OCI-LY7 (cell line): ENCODE measurements around the gene MYO9A. TPM values are rescaled to one million over a fixed set of nuclear protein-coding genes. Genes with fewer than 3 reads are reported as not detected.
"Not testable (repeated sequence)": the region's sequence is repeated elsewhere in the genome, so short reads cannot be mapped to it uniquely, and the experiment has no call there.

Experiments
- BruUV-seq: library from RNA; stranded (reverse); fragments of 400-500 nt; replicated peaks from 2 replicates; lab custom pipeline; 2021; lab: Mats Ljungman, UMichigan
- CTCF ChIA-PET: fragments of 300-600 bp; sonication (Branson Sonifier 250); formaldehyde crosslinking; loops from one replicate; lab custom pipeline; 2022; ENCODE audit warnings: antibody characterized with exemption; ENCODE audit not compliant: unreplicated experiment; lab: Charles Lee
- POLR2A ChIA-PET: fragments of 300-600 bp; sonication (Branson Sonifier 250); formaldehyde crosslinking; loops from one replicate; lab custom pipeline; 2022; ENCODE audit warnings: antibody characterized with exemption; lab: Charles Lee
- DNase-seq: peaks from one replicate; pipeline ENCODE4 v3.0.0-alpha.2; 2015; ENCODE audit warnings: low spot score
- H2AFZ ChIP-seq: fragments of 200-600 bp; sonication (generic), shearing (Covaris generic); 2 replicates; pipeline ENCODE4 v1.6.1; 2014; ENCODE audit warnings: mild to moderate bottlenecking, antibody characterized with exemption, low read length, moderate library complexity
- H3K27ac ChIP-seq: fragments of 200-600 bp; sonication (generic); 2 replicates; pipeline ENCODE4 v1.5.1; 2014; ENCODE audit warnings: mixed run types, low read depth, mild to moderate bottlenecking, moderate library complexity, low read length, inconsistent platforms; ENCODE audit not compliant: poor library complexity, severe bottlenecking
- H3K36me3 ChIP-seq: fragments of 200-600 bp; sonication (generic); 2 replicates; pipeline ENCODE4 v1.6.1; 2014; ENCODE audit warnings: mild to moderate bottlenecking, antibody characterized with exemption, low read length, moderate library complexity, mixed read lengths; ENCODE audit not compliant: insufficient read depth
- H3K4me1 ChIP-seq: fragments of 200-600 bp; sonication (generic); 2 replicates; pipeline ENCODE4 v1.5.1; 2014; ENCODE audit warnings: mild to moderate bottlenecking, low read length; ENCODE audit not compliant: insufficient read depth, poor library complexity, severe bottlenecking
- H3K4me2 ChIP-seq: fragments of 200-600 bp; sonication (generic); 2 replicates; pipeline ENCODE4 v1.6.1; 2014; ENCODE audit warnings: mild to moderate bottlenecking, low read length
- H3K4me3 ChIP-seq: fragments of 200-600 bp; sonication (generic); 2 replicates; pipeline ENCODE4 v1.5.1; 2014; ENCODE audit warnings: mild to moderate bottlenecking, low read depth, low read length; ENCODE audit not compliant: poor library complexity, severe bottlenecking
- H3K79me2 ChIP-seq: fragments of 200-600 bp; sonication (generic); 2 replicates; pipeline ENCODE4 v1.6.1; 2016; ENCODE audit warnings: low read depth, mild to moderate bottlenecking, low read length, moderate library complexity, mixed read lengths; ENCODE audit not compliant: insufficient read depth
- H3K9me2 ChIP-seq: fragments of 200-600 bp; sonication (generic); 2 replicates; pipeline ENCODE4 v1.6.1; 2016; ENCODE audit warnings: mild to moderate bottlenecking, low read length, mixed read lengths; ENCODE audit not compliant: insufficient read depth
- H3K9me3 ChIP-seq: fragments of 200-600 bp; sonication (generic); 2 replicates; pipeline ENCODE4 v1.6.1; 2014; ENCODE audit warnings: mild to moderate bottlenecking, mixed run types, low read length, mixed read lengths
- H4K20me1 ChIP-seq: fragments of 200-600 bp; sonication (generic); 2 replicates; pipeline ENCODE4 v1.6.1; 2014; ENCODE audit warnings: mild to moderate bottlenecking, antibody characterized with exemption, low read length, moderate library complexity, mixed read lengths; ENCODE audit not compliant: insufficient read depth
- CTCF ChIP-seq: fragments of 200-600 bp; sonication (generic); conservative IDR thresholded peaks from 2 replicates; pipeline ENCODE4 v1.5.1; 2014; ENCODE audit warnings: mild to moderate bottlenecking, antibody characterized with exemption, low read length, moderate library complexity, mixed read lengths
- EZH2phosphoT487 ChIP-seq: fragments of 200-600 bp; sonication (generic); IDR thresholded peaks from 2 replicates; pipeline ENCODE4 v1.6.1; 2018; ENCODE audit warnings: low read depth, borderline replicate concordance, mild to moderate bottlenecking, mixed run types, antibody characterized with exemption, low read length, moderate library complexity, mixed read lengths
- intact Hi-C: fragments of 100-400 bp; cut with micrococcal nuclease; formaldehyde crosslinking; loops from one replicate; pipeline ENCODE4 v1.10.0; 2022; ENCODE audit not compliant: unreplicated experiment
- total RNA-seq, 2 experiments: library from RNA; depleted of rRNA in 1 of 2; stranded (reverse); fragments of >200 nt in 1 of 2; shearing (Covaris generic) in 1 of 2; gene quantifications; 2 replicates each; pipeline ENCODE4 v1.2.3, GENCODE V29; 2014 to 2022

The MYO9A gene
- total RNA-seq, 2 experiments from 2014 or later = 26.4 to 125 TPM

- CTCF ChIA-PET = no interaction called here
Observed at GRCh38 chr15:72110355-72110754, 7.6 kb downstream of the MYO9A start.

GRCh38 chr15:72106068-72106467, 11.9 kb downstream of the MYO9A start:
- Histone ChIP-seq H4K20me1 (peaks cover 4% of the 10 kb centered on the region; the same call in 1 of the 2 replicates), H3K9me3 (no peaks in the 10 kb centered on the region), H3K9me2 (no peaks in the 10 kb centered on the region), H3K4me2 (no peak overlapping the region), H3K79me2 (peaks cover 57% of the 10 kb centered on the region), H3K36me3 (no peaks in the 10 kb centered on the region), H3K4me1 (peaks cover 56% of the 10 kb centered on the region), H2AFZ (no peak overlapping the region), H3K4me3 (no peak overlapping the region), H3K27ac (no peak overlapping the region)
- no TSS peak for BruUV-seq
- POLR2A ChIA-PET = interaction anchor here (0.5 to 3.0 kb wide), 2 partner anchors 7 to 10 kb away, joined by 8 to 13 read pairs; no protein-coding TSS in a partner anchor
- CTCF ChIA-PET = interaction anchor here (0.6 kb wide), 1 partner anchor 26 kb away, joined by 3 read pairs; no protein-coding TSS in a partner anchor
- TF ChIP-seq CTCF = no peak
- TF ChIP-seq EZH2phosphoT487 = no peak
- intact Hi-C loops = no loop called here
- DNase-seq = no peak

More at GRCh38 chr15:72110355-72110754, 7.6 kb downstream of the MYO9A start:
- no peak overlapping the region for H3K4me2 ChIP-seq
- no peak overlapping the region for H3K4me3 ChIP-seq
- no peak overlapping the region for H2AFZ ChIP-seq
- no peak for DNase-seq
- peaks cover 33% of the 10 kb centered on the region for H3K4me1 ChIP-seq
- peaks cover 12% of the 10 kb centered on the region; the same call in 1 of the 2 replicates for H4K20me1 ChIP-seq
- POLR2A ChIA-PET = interaction anchor here (0.6 to 1.2 kb wide), 4 partner anchors 8 to 49 kb away, joined by 3 to 5 read pairs (median 3); partner anchors contain the start of genes MYO9A and SENP8
- TF ChIP-seq CTCF = no peak
- no peak for TF ChIP-seq EZH2phosphoT487
- H3K9me3 ChIP-seq = no peaks in the 10 kb centered on the region
- H3K36me3 ChIP-seq = no peaks in the 10 kb centered on the region
- H3K9me2 ChIP-seq = no peaks in the 10 kb centered on the region
- intact Hi-C loops = no loop called here
- no peak overlapping the region for H3K27ac ChIP-seq
- peaks cover 76% of the 10 kb centered on the region for H3K79me2 ChIP-seq
- BruUV-seq = no TSS peak

GRCh38 chr15:72105111-72105510, 12.8 kb downstream of the MYO9A start:
- no peaks in the 10 kb centered on the region for H3K9me3 ChIP-seq
- H3K9me2 ChIP-seq = no peaks in the 10 kb centered on the region
- ChIA-PET CTCF (no interaction called here), POLR2A (interaction anchor here (0.6 to 3.0 kb wide), 8 partner anchors 8 to 315 kb away, joined by 3 to 13 read pairs (median 6); partner anchors contain the start of genes MYO9A and SENP8)
- TF ChIP-seq EZH2phosphoT487 (no peak), CTCF (no peak)
- no peak overlapping the region for H3K4me3 ChIP-seq
- H3K36me3 ChIP-seq = no peaks in the 10 kb centered on the region
- intact Hi-C loops = no loop called here
- H3K27ac ChIP-seq = peak overlapping the region; percentile 28
- H3K4me1 ChIP-seq = peaks cover 56% of the 10 kb centered on the region
- DNase-seq = no peak
- H4K20me1 ChIP-seq = peaks cover 4% of the 10 kb centered on the region; the same call in 1 of the 2 replicates
- H3K4me2 ChIP-seq = peak overlapping the region; percentile 53
- no peak overlapping the region for H2AFZ ChIP-seq
- BruUV-seq = no TSS peak
- H3K79me2 ChIP-seq = peaks cover 57% of the 10 kb centered on the region

- Histone ChIP-seq H3K79me2 (peaks cover 26% of the 10 kb centered on the region), H3K4me1 (peaks cover 28% of the 10 kb centered on the region)
- CTCF ChIA-PET, H3K4me2 ChIP-seq, H3K27ac ChIP-seq, intact Hi-C loops, H4K20me1 ChIP-seq, H3K36me3 ChIP-seq, POLR2A ChIA-PET, H3K9me2 ChIP-seq, H3K9me3 ChIP-seq, H2AFZ ChIP-seq, DNase-seq, H3K4me3 ChIP-seq, BruUV-seq: not testable (repeated sequence)
Observed at GRCh38 chr15:72100551-72100950, 17.4 kb downstream of the MYO9A start.
